IMR-90 (cell line): ENCODE results near the gene SGMS1. TPM values are rescaled to one million over a fixed set of nuclear protein-coding genes. Genes with fewer than 3 reads are reported as not detected.

Experiments
- ATAC-seq: fragments of 200-7000 bp; cut with Tn5 transposase; 2 replicates; pipeline ENCODE4 v1.9.1; 2020; ENCODE audit warnings: low read depth, mild to moderate bottlenecking, moderate library complexity
- BruUV-seq: library from RNA; stranded (reverse); fragments of 400-500 nt; replicated peaks from 2 replicates; lab custom pipeline; 2021; lab: Mats Ljungman, UMichigan
- CTCF ChIA-PET: fragments of 300-600 bp; formaldehyde crosslinking; extraction: SDS; loops from one replicate; lab custom pipeline; 2021; ENCODE audit warnings: antibody characterized with exemption; lab: Yijun Ruan, JAX
- POLR2A ChIA-PET: fragments of 300-600 bp; sonication (Branson Sonifier 250); formaldehyde crosslinking; loops from one replicate; lab custom pipeline; 2022; ENCODE audit warnings: antibody characterized with exemption; ENCODE audit not compliant: unreplicated experiment; lab: Charles Lee
- DNase-seq: peaks from one replicate; pipeline ENCODE4 v3.0.0; 2013
- H2AFZ ChIP-seq: replicated peaks from 2 replicates; pipeline ENCODE3; 2013; ENCODE audit warnings: low read length, mild to moderate bottlenecking; ENCODE audit not compliant: poor library complexity
- H2AK5ac ChIP-seq: 2 replicates; pipeline ENCODE4 v1.6.1; 2013; ENCODE audit warnings: low read depth, low read length, inconsistent platforms
- H2AK9ac ChIP-seq: replicated peaks from 2 replicates; pipeline ENCODE3; 2013; ENCODE audit warnings: mild to moderate bottlenecking, low read depth, low read length, moderate library complexity; ENCODE audit not compliant: poor library complexity
- H2BK120ac ChIP-seq: 2 replicates; pipeline ENCODE4 v1.6.1; 2013; ENCODE audit warnings: low read depth, low read length, inconsistent platforms
- H2BK15ac ChIP-seq: 3 replicates; pipeline ENCODE4 v1.6.1; 2013; ENCODE audit warnings: low read depth, low read length, inconsistent platforms
- H2BK20ac ChIP-seq: 2 replicates; pipeline ENCODE4 v1.6.1; 2013; ENCODE audit warnings: low read depth, mild to moderate bottlenecking, inconsistent platforms, low read length, moderate library complexity
- H2BK5ac ChIP-seq: 2 replicates; pipeline ENCODE4 v1.6.1; 2013; ENCODE audit warnings: mild to moderate bottlenecking, low read depth, low read length, inconsistent platforms; ENCODE audit not compliant: poor library complexity, severe bottlenecking
- H3K14ac ChIP-seq: replicated peaks from 2 replicates; pipeline ENCODE4 v1.6.1; 2013; ENCODE audit warnings: low read depth, low read length, inconsistent platforms
- H3K18ac ChIP-seq: 2 replicates; pipeline ENCODE4 v1.6.1; 2013; ENCODE audit warnings: low read depth, low read length, control low read depth
- H3K23ac ChIP-seq: 2 replicates; pipeline ENCODE4 v1.6.1; 2013; ENCODE audit warnings: low read depth, low read length, inconsistent platforms
- H3K27ac ChIP-seq: 2 replicates; pipeline ENCODE4 v1.5.1; 2013; ENCODE audit warnings: mild to moderate bottlenecking, control low read depth, low read length; ENCODE audit not compliant: insufficient read depth
- H3K27me3 ChIP-seq: 2 replicates; pipeline ENCODE4 v1.6.1; 2013; ENCODE audit warnings: low read length; ENCODE audit not compliant: control insufficient read depth, insufficient read depth
- H3K36me3 ChIP-seq: 2 replicates; pipeline ENCODE4 v1.6.1; 2013; ENCODE audit warnings: low read length, mixed read lengths; ENCODE audit not compliant: control insufficient read depth, insufficient read depth
- H3K4ac ChIP-seq: 2 replicates; pipeline ENCODE4 v1.6.1; 2013; ENCODE audit warnings: low read depth, low read length, inconsistent platforms
- H3K4me1 ChIP-seq: 2 replicates; pipeline ENCODE4 v1.6.1; 2013; ENCODE audit warnings: low read length, mixed read lengths; ENCODE audit not compliant: control insufficient read depth, insufficient read depth
- H3K4me2 ChIP-seq: 2 replicates; pipeline ENCODE4 v1.6.1; 2013; ENCODE audit warnings: low read depth, mild to moderate bottlenecking, control low read depth, low read length, moderate library complexity
- H3K4me3 ChIP-seq: 2 replicates; pipeline ENCODE4 v1.5.1; 2013; ENCODE audit warnings: low read depth, mild to moderate bottlenecking, control low read depth, low read length, moderate library complexity; ENCODE audit not compliant: insufficient read depth
- H3K56ac ChIP-seq: 2 replicates; pipeline ENCODE4 v1.6.1; 2013; ENCODE audit warnings: low read length, inconsistent platforms; ENCODE audit not compliant: insufficient read depth; ENCODE audit errors: extremely low read depth
- H3K79me1 ChIP-seq, 2 experiments: 2 replicates each; pipeline ENCODE4 v1.6.1; 2013; ENCODE audit warnings: low read length in 2 of 2, inconsistent platforms in 1 of 2, low read depth in 1 of 2
- H3K9ac ChIP-seq: 2 replicates; pipeline ENCODE4 v1.6.1; 2013; ENCODE audit warnings: low read depth, low read length, control low read depth
- H3K9me1 ChIP-seq: 2 replicates; pipeline ENCODE4 v1.6.1; 2013; ENCODE audit warnings: low read length, inconsistent platforms; ENCODE audit not compliant: insufficient read depth
- H3K9me3 ChIP-seq: 2 replicates; pipeline ENCODE4 v1.6.1; 2013; ENCODE audit warnings: low read length; ENCODE audit not compliant: control insufficient read depth, insufficient read depth
- H4K20me1 ChIP-seq: 2 replicates; pipeline ENCODE4 v1.6.1; 2013; ENCODE audit warnings: low read length, inconsistent platforms; ENCODE audit not compliant: insufficient read depth
- H4K5ac ChIP-seq: 2 replicates; pipeline ENCODE4 v1.6.1; 2013; ENCODE audit warnings: mild to moderate bottlenecking, low read depth, low read length, control low read depth
- H4K8ac ChIP-seq, 2 experiments: 2 replicates each; pipeline ENCODE4 v1.6.1; 2013; ENCODE audit warnings: low read depth in 2 of 2, low read length in 2 of 2, control low read depth in 1 of 2, inconsistent platforms in 1 of 2
- H4K91ac ChIP-seq: 2 replicates; pipeline ENCODE4 v1.6.1; 2013; ENCODE audit warnings: low read depth, low read length, inconsistent platforms; ENCODE audit not compliant: insufficient read depth
- ELK1 ChIP-seq: fragments of 150-350 bp; IDR thresholded peaks from 2 replicates; pipeline ENCODE4 v1.6.1; 2016; ENCODE audit warnings: low read depth, mild to moderate bottlenecking, low read length, moderate library complexity, borderline replicate concordance
- FOS ChIP-seq: fragments of 150-350 bp; IDR thresholded peaks from 2 replicates; pipeline ENCODE4 v1.6.1; 2016; ENCODE audit warnings: low read depth, low read length
- MAZ ChIP-seq: IDR thresholded peaks from 2 replicates; pipeline ENCODE4 v1.6.1; 2012; ENCODE audit warnings: low read depth, mild to moderate bottlenecking, low read length, improper control_type of control experiment, moderate library complexity, borderline replicate concordance
- RAD21 ChIP-seq: IDR thresholded peaks from 2 replicates; pipeline ENCODE4 v1.6.1; 2012; ENCODE audit warnings: low read length, improper control_type of control experiment
- RFX5 ChIP-seq: IDR thresholded peaks from 2 replicates; pipeline ENCODE4 v1.8.0; 2012; ENCODE audit warnings: low read depth, mild to moderate bottlenecking, low read length, moderate library complexity
- WGBS, 2 experiments: methylation state at CpG; one replicate each; pipeline versions ENCODE4 v1.1.5 to v1.1.7; 2013; ENCODE audit warnings: missing lambda C conversion rate in 2 of 2; ENCODE audit not compliant: insufficient read length in 1 of 2; ENCODE audit errors: extremely low coverage in 2 of 2; 5-methylcytosine and 5-hydroxymethylcytosine counted together
- dilution Hi-C: fragments of 300-500 bp; cut with HindIII; formaldehyde crosslinking; loops from one replicate; pipeline ENCODE4 v1.14.3; 2018; ENCODE audit warnings: low sequenced_read_pairs; ENCODE audit not compliant: unreplicated experiment
- in situ Hi-C: fragments of 300-500 bp; cut with MboI; formaldehyde crosslinking; loops from 3 replicates; pipeline ENCODE4 v1.14.3; 2019; ENCODE audit warnings: low sequenced_read_pairs, inconsistent platforms, mixed read lengths
- intact Hi-C: fragments of 100-400 bp; cut with micrococcal nuclease; formaldehyde crosslinking; loops from 2 replicates; pipeline ENCODE4 v1.10.0; 2022
- polyA plus RNA-seq, 3 experiments: library from polyadenylated mRNA; depleted of rRNA; stranded (reverse); fragments of >200 nt; gene quantifications; 2 replicates each; pipeline ENCODE4 v1.2.3, GENCODE V29; 2012; ENCODE audit warnings: low replicate concordance in 1 of 3
- total RNA-seq: library from RNA; depleted of rRNA; stranded (reverse); fragments of >200 nt; gene quantifications from 2 replicates; pipeline ENCODE4 v1.2.3, GENCODE V29; 2012

The SGMS1 gene
- total and polyA plus RNA-seq, 2 of the 4 experiments (the other 2 are of a cell fraction) = 9.8 to 30.8 TPM

- no peak for TF ChIP-seq ELK1
These were observed 219.6 kb downstream of the SGMS1 start (continued) for GRCh38 chr10:50404021-50404773.

- Histone ChIP-seq H2BK5ac (no peak overlapping the region), H4K91ac (no peak overlapping the region), H3K79me1 (peaks cover 36 to 56% of the 10 kb centered on the region in 2 experiments), H2AK5ac (no peak overlapping the region), H3K27ac (no peak overlapping the region), H3K14ac (no peak overlapping the region), H2AK9ac (no peak overlapping the region), H3K4me3 (no peak overlapping the region), H3K4me1 (peaks cover 7% of the 10 kb centered on the region), H2BK15ac (peak overlapping the region; percentile 61; the same call in 2 of the 3 replicates), H3K23ac (no peak overlapping the region), H3K9ac (no peak overlapping the region), H3K9me3 (no peaks in the 10 kb centered on the region), H3K9me1 (peaks cover 9% of the 10 kb centered on the region), H4K8ac (no peak overlapping the region), H3K18ac (no peak overlapping the region; the same call in 1 of the 2 replicates), H3K36me3 (peaks cover 2% of the 10 kb centered on the region; the same call in 1 of the 2 replicates), H2BK120ac (no peak overlapping the region), H3K4me2 (no peak overlapping the region), H3K27me3 (no peaks in the 10 kb centered on the region), H4K5ac (no peak overlapping the region), H2AFZ (no peak overlapping the region), H4K20me1 (peaks cover 3% of the 10 kb centered on the region; the same call in 1 of the 2 replicates), H3K4ac (0 out of 2 replicates have a peak overlapping the region, but pooled peaks have one; percentile 57), H3K56ac (no peak overlapping the region), H2BK20ac (no peak overlapping the region)
- ChIA-PET POLR2A (no interaction called here), CTCF (no interaction called here)
- dilution Hi-C loops = no loop called here
- in situ Hi-C loops = no loop called here
- DNase-seq = no peak
- no TSS peak for BruUV-seq
- no peak for ATAC-seq
- intact Hi-C loops = no loop called here
- TF ChIP-seq RAD21 (no peak), MAZ (no peak), FOS (no peak), RFX5 (no peak)
- no CpG with 5 or more reads among the region's 6 CpGs for WGBS, 2 experiments
These were observed 220.7 kb downstream of the SGMS1 start for GRCh38 chr10:50403074-50403473.
